Stimulated activated CD4-positive, alpha-beta T cell treated with anti-CD3 and anti-CD28 coated beads, Interleukin-4, amount 100 ng/mL, for 24 hours (primary cell): ENCODE results near the gene CFAP20DC.
"Not testable (repeated sequence)": the region's sequence is repeated elsewhere in the genome, so short reads cannot be mapped to it uniquely, and the experiment has no call there.

ENCODE experiments used
- DNase-seq: peaks from one replicate; pipeline ENCODE4 v3.0.0-alpha.2; 2020

The CFAP20DC gene

GRCh38 chr3:59016930-59017616, 32.8 kb downstream of the CFAP20DC start:
- no peak for DNase-seq

GRCh38 chr3:59013611-59014010, 36.2 kb downstream of the CFAP20DC start:
- DNase-seq: no peak

- no peak for DNase-seq
These were observed 42.9 kb downstream of the CFAP20DC start for GRCh38 chr3:59006634-59007517.

GRCh38 chr3:59001675-59002074, 48.1 kb downstream of the CFAP20DC start:
- no peak for DNase-seq

GRCh38 chr3:58999774-59000160, 50.1 kb downstream of the CFAP20DC start:
- no peak for DNase-seq

GRCh38 chr3:58999134-58999773, 50.6 kb downstream of the CFAP20DC start:
- no peak for DNase-seq

GRCh38 chr3:58998476-58999117, 51.2 kb downstream of the CFAP20DC start:
- DNase-seq: peak; percentile 23

GRCh38 chr3:58996730-58997129, 53.1 kb downstream of the CFAP20DC start:
- DNase-seq: no peak

- peak; percentile 37 for DNase-seq
These were observed 55.0 kb downstream of the CFAP20DC start for GRCh38 chr3:58994746-58995330.

- no peak for DNase-seq
These were observed 56.3 kb downstream of the CFAP20DC start for GRCh38 chr3:58993547-58993946.

- no peak for DNase-seq
These were observed 58.2 kb downstream of the CFAP20DC start for GRCh38 chr3:58991623-58992022.

- DNase-seq: no peak
These were observed 58.8 kb downstream of the CFAP20DC start for GRCh38 chr3:58991026-58991425.

- DNase-seq: no peak
These were observed 59.9 kb downstream of the CFAP20DC start for GRCh38 chr3:58989955-58990354.

GRCh38 chr3:58989163-58989562, 60.7 kb downstream of the CFAP20DC start:
- DNase-seq: no peak

GRCh38 chr3:58988041-58988440, 61.8 kb downstream of the CFAP20DC start:
- DNase-seq: no peak

GRCh38 chr3:58986654-58987053, 63.2 kb downstream of the CFAP20DC start:
- DNase-seq: no peak

GRCh38 chr3:58979840-58980239, 70.0 kb downstream of the CFAP20DC start:
- DNase-seq: no peak

GRCh38 chr3:58973796-58974195, 76.0 kb downstream of the CFAP20DC start:
- DNase-seq: no peak

- DNase-seq: not testable (repeated sequence)
These were observed 82.0 kb downstream of the CFAP20DC start for GRCh38 chr3:58967866-58968265.

GRCh38 chr3:58965865-58966264, 84.0 kb downstream of the CFAP20DC start:
- no peak for DNase-seq

- no peak for DNase-seq
These were observed 85.8 kb downstream of the CFAP20DC start for GRCh38 chr3:58963928-58964503.

- no peak for DNase-seq
These were observed 87.0 kb downstream of the CFAP20DC start for GRCh38 chr3:58962816-58963215.
